ENCODE data around the gene SEPTIN8.
A peak's percentile ranks its signal among the peaks of the same experiment; 100 is the strongest.

The SEPTIN8 gene

GRCh38 chr5:132714456-132715307 lies 62.4 kb downstream of the SEPTIN8 start:
- no peak for TF ChIP-seq CTCF (IDR thresholded peaks at IDR 0.05; ENCODE audit: extremely low read depth, missing control alignments)
- DNase-seq (ENCODE audit: low spot score), result peak; percentile 7

- TF ChIP-seq CTCF (IDR thresholded peaks at IDR 0.05; ENCODE audit: extremely low read depth, missing control alignments), result no peak
- DNase-seq (ENCODE audit: low spot score), result no peak
These were observed 68.4 kb downstream of the SEPTIN8 start for GRCh38 chr5:132708645-132709044.

- DNase-seq (ENCODE audit: low spot score), result no peak
- TF ChIP-seq CTCF (IDR thresholded peaks at IDR 0.05; ENCODE audit: extremely low read depth, missing control alignments), result no peak
These were observed 72.2 kb downstream of the SEPTIN8 start for GRCh38 chr5:132704875-132705274.

Data from GM20000 (cell line).